Fibroblast of the aortic adventitia (primary cell): ENCODE measurements around the gene ABHD2. TPM values are rescaled to one million over a fixed set of nuclear protein-coding genes. Genes with fewer than 3 reads are reported as not detected.

ENCODE experiments used
- DNase-seq: peaks from one replicate; pipeline ENCODE4 v3.0.0-alpha.2; 2010; ENCODE audit warnings: low read depth
- H3K4me3 ChIP-seq: 2 replicates; pipeline ENCODE4 v1.5.1; 2011; ENCODE audit warnings: low read depth, mild to moderate bottlenecking, control low read depth, low read length, moderate library complexity
- CTCF ChIP-seq: IDR thresholded peaks from 2 replicates; pipeline ENCODE4 v1.5.1; 2011; ENCODE audit warnings: mild to moderate bottlenecking, low read length, control low read depth, inconsistent platforms; ENCODE audit not compliant: insufficient read depth
- total RNA-seq: library from RNA; depleted of rRNA; stranded (reverse); fragments of >200 nt; gene quantifications from 2 replicates; pipeline ENCODE4 v1.2.3, GENCODE V29; 2012; ENCODE audit warnings: low replicate concordance

Gene ABHD2
- total RNA-seq, 1 donor = 100 TPM

- DNase-seq = no peak
- no peak for TF ChIP-seq CTCF
- H3K4me3 ChIP-seq = no peak overlapping the region
Measured at GRCh38 chr15:89113296-89114024, 25.2 kb downstream of the ABHD2 start.

GRCh38 chr15:89114990-89115389 is 26.7 kb downstream of the ABHD2 start:
- peak; percentile 87 for DNase-seq
- no peak overlapping the region for H3K4me3 ChIP-seq
- no peak for TF ChIP-seq CTCF

- no peak for DNase-seq
- TF ChIP-seq CTCF = no peak
- H3K4me3 ChIP-seq = no peak overlapping the region
Measured at GRCh38 chr15:89115547-89115946, 27.3 kb downstream of the ABHD2 start.

GRCh38 chr15:89116404-89116803 is 28.1 kb downstream of the ABHD2 start:
- no peak overlapping the region for H3K4me3 ChIP-seq
- TF ChIP-seq CTCF = no peak
- DNase-seq = no peak

- H3K4me3 ChIP-seq = no peak overlapping the region
- no peak for DNase-seq
- no peak for TF ChIP-seq CTCF
Measured at GRCh38 chr15:89117790-89118189, 29.5 kb downstream of the ABHD2 start.

GRCh38 chr15:89118481-89118989 is 30.3 kb downstream of the ABHD2 start:
- H3K4me3 ChIP-seq = no peak overlapping the region
- DNase-seq = no peak
- no peak for TF ChIP-seq CTCF
